Endothelial cell of umbilical vein (primary cell): Measurements from ENCODE around the gene LILRB3. TPM values are rescaled to one million over a fixed set of nuclear protein-coding genes. Genes with fewer than 3 reads are reported as not detected.

ENCODE experiments used
- BruUV-seq: library from RNA; stranded (reverse); fragments of 400-500 nt; replicated peaks from 2 replicates; lab custom pipeline; 2021; lab: Mats Ljungman, UMichigan
- CTCF ChIA-PET: fragments of 300-600, 350-600 bp; sonication (Branson Sonifier 250); formaldehyde crosslinking; loops from one replicate; lab custom pipeline; 2021; ENCODE audit warnings: antibody characterized with exemption, inconsistent platforms; lab: Charles Lee
- POLR2A ChIA-PET: fragments of 300-600, 350-600 bp; sonication (Branson Sonifier 250); formaldehyde crosslinking; loops from one replicate; lab custom pipeline; 2021; ENCODE audit warnings: antibody characterized with exemption, inconsistent platforms; lab: Charles Lee
- DNase-seq: peaks from one replicate; pipeline ENCODE4 v3.0.0-alpha.2; 2011; ENCODE audit warnings: low read depth, low spot score
- FAIRE-seq: peaks from 2 replicates; lab custom pipeline; 2011; peaks lifted over from hg19 to GRCh38; lab: Jason Lieb, UNC
- H2AFZ ChIP-seq: 2 replicates; pipeline ENCODE4 v1.6.0; 2012; ENCODE audit warnings: low read depth, low read length, control low read depth, inconsistent platforms
- H3K27ac ChIP-seq: 2 replicates; pipeline ENCODE4 v1.5.1; 2011; ENCODE audit warnings: low read depth, mild to moderate bottlenecking, control low read depth, low read length, moderate library complexity; ENCODE audit not compliant: insufficient read depth
- H3K27me3 ChIP-seq, 2 experiments: 2 replicates each; pipeline versions ENCODE4 v1.6.0 to v1.6.1; 2011; ENCODE audit warnings: low read length in 2 of 2, mixed read lengths in 1 of 2; ENCODE audit not compliant: control insufficient read depth in 2 of 2, insufficient read depth in 2 of 2
- H3K36me3 ChIP-seq, 2 experiments: 2 replicates in 1 of 2; 3 replicates in 1 of 2; pipeline ENCODE4 v1.5.1; 2011; ENCODE audit warnings: low read length in 2 of 2, mild to moderate bottlenecking in 1 of 2, moderate library complexity in 1 of 2; ENCODE audit not compliant: control insufficient read depth in 2 of 2, insufficient read depth in 2 of 2; ENCODE audit errors: extremely low read depth in 1 of 2
- H3K4me1 ChIP-seq: 3 replicates; pipeline ENCODE4 v1.5.1; 2011; ENCODE audit warnings: mild to moderate bottlenecking, low read length; ENCODE audit not compliant: control insufficient read depth, insufficient read depth; ENCODE audit errors: extremely low read depth
- H3K4me2 ChIP-seq: 2 replicates; pipeline ENCODE4 v1.6.1; 2011; ENCODE audit warnings: low read length, control low read depth, mixed read lengths; ENCODE audit not compliant: insufficient read depth
- H3K4me3 ChIP-seq, 3 experiments: fragments of 200-600 bp in 1 of 3; sonication (generic), shearing (Covaris generic) in 1 of 3; replicated peaks in 1 of 3; 2 replicates each; pipeline ENCODE4 v1.5.1; 2011 to 2016; ENCODE audit warnings: control low read depth in 3 of 3, low read length in 3 of 3, mild to moderate bottlenecking in 2 of 3, inconsistent platforms in 1 of 3, low read depth in 1 of 3, moderate library complexity in 1 of 3; ENCODE audit not compliant: insufficient read depth in 1 of 3
- H3K79me2 ChIP-seq: 2 replicates; pipeline ENCODE4 v1.6.0; 2012; ENCODE audit warnings: low read length, inconsistent platforms; ENCODE audit not compliant: control insufficient read depth, insufficient read depth
- H3K9ac ChIP-seq: replicated peaks from 2 replicates; pipeline ENCODE3; 2011; ENCODE audit warnings: low read length, control low read depth; ENCODE audit not compliant: insufficient read depth; ENCODE audit errors: extremely low read depth
- H3K9me1 ChIP-seq: replicated peaks from 3 replicates; pipeline ENCODE4 v1.6.0; 2011; ENCODE audit warnings: mild to moderate bottlenecking, low read length; ENCODE audit not compliant: control insufficient read depth, insufficient read depth; ENCODE audit errors: extremely low read depth
- H3K9me3 ChIP-seq: replicated peaks from 2 replicates; pipeline ENCODE4 v1.5.1; 2012; ENCODE audit warnings: low read length, inconsistent platforms; ENCODE audit not compliant: control insufficient read depth, insufficient read depth
- H4K20me1 ChIP-seq: replicated peaks from 2 replicates; pipeline ENCODE3; 2011; ENCODE audit warnings: mild to moderate bottlenecking, low read length; ENCODE audit not compliant: control insufficient read depth, insufficient read depth; ENCODE audit errors: extremely low read depth
- GATA2 ChIP-seq: IDR thresholded peaks from 2 replicates; pipeline ENCODE4 v1.7.0; 2011; ENCODE audit warnings: low read depth, mild to moderate bottlenecking, moderate library complexity, mixed read lengths, low read length; ENCODE audit not compliant: insufficient read length, insufficient read depth
- JUN ChIP-seq: IDR thresholded peaks from 2 replicates; pipeline ENCODE4 v1.6.1; 2011; ENCODE audit warnings: borderline replicate concordance, low read depth; ENCODE audit not compliant: insufficient read length, insufficient read depth
- MYC ChIP-seq: IDR thresholded peaks from one replicate; pipeline ENCODE4 v1.6.1; 2011; ENCODE audit warnings: mild to moderate bottlenecking, low read depth, low read length
- POLR2A ChIP-seq: IDR thresholded peaks from 2 replicates; pipeline ENCODE4 v1.6.1; 2012; ENCODE audit warnings: low read depth, mild to moderate bottlenecking, control low read depth, low read length
- POLR2AphosphoS5 ChIP-seq: IDR thresholded peaks from 2 replicates; pipeline ENCODE4 v1.6.1; 2012; ENCODE audit warnings: low read depth, mild to moderate bottlenecking, control low read depth, low read length, moderate library complexity; ENCODE audit not compliant: insufficient read depth
- dilution Hi-C: fragments of 300-500 bp; cut with MboI; formaldehyde crosslinking; loops from one replicate; pipeline ENCODE4 v1.15.0; 2019; ENCODE audit warnings: low sequenced_read_pairs; ENCODE audit not compliant: extremely low pct_ligation_motif_present
- intact Hi-C: fragments of 100-400 bp; cut with micrococcal nuclease; formaldehyde crosslinking; loops from one replicate; pipeline ENCODE4 v1.10.0; 2022
- polyA plus RNA-seq, 4 experiments: library from polyadenylated mRNA; depleted of rRNA in 3 of 4; stranded (reverse) in 3 of 4; unstranded in 1 of 4; fragments of >200 nt; gene quantifications; 2 replicates each; pipeline versions ENCODE4 v1.2.1 to v1.2.3, GENCODE V29; 2011 to 2012; ENCODE audit warnings: missing spikeins in 1 of 4
- total RNA-seq: library from RNA; stranded (reverse); gene quantifications from 2 replicates; pipeline ENCODE4 v1.2.3, GENCODE V29; 2021
- TF ChIP-seq, protein P1 (sequence below): IDR thresholded peaks from 2 replicates; pipeline ENCODE4 v1.6.1; 2011; ENCODE audit not compliant: insufficient read depth, insufficient read length
- TF ChIP-seq, protein P2 (sequence below), 2 donors: IDR thresholded peaks; 1 replicate in 1 of 2; 2 replicates in 1 of 2; pipeline ENCODE4 v1.5.1; 2011; ENCODE audit warnings: low read length in 2 of 2, mild to moderate bottlenecking in 2 of 2, moderate library complexity in 2 of 2, control low read depth in 1 of 2, inconsistent platforms in 1 of 2, low read depth in 1 of 2; ENCODE audit not compliant: insufficient read depth in 1 of 2; ENCODE audit errors: extremely low read depth in 1 of 2

LILRB3 gene
- total and polyA plus RNA-seq, 2 donors (not counting 3 experiments of a cell fraction or from before 2014, with no cell fraction given) = not detected

DNA sequence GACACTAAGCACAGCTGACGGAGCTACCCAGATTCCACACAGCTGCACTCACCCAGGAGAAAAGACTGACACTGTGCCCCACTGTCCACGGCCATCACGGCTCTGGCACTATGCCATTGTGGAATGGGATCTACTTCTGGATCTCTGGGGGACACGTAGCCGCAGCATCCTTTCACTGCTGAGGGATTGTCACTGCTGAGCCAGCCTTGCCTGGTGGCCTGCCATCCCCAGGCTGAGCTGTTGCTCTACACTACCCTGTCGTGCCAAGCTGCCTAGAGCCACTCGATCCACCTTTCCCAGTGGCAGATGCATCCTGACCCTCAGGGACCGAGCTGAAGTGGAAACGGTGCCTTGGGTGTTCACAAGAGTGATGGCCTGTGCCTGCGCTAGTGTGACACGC lies 39.3 kb upstream of the LILRB3 start:
- no TSS peak for BruUV-seq
- H3K9ac ChIP-seq = no peak overlapping the region
- no peak overlapping the region for H2AFZ ChIP-seq
- H3K9me3 ChIP-seq = no peaks in the 10 kb centered on the region
- ChIA-PET POLR2A (no interaction called here), CTCF (no interaction called here)
- no peaks in the 10 kb centered on the region for H3K9me1 ChIP-seq
- no peaks in the 10 kb centered on the region for H3K79me2 ChIP-seq
- FAIRE-seq (no peak), DNase-seq (no peak)
- intact Hi-C loops = no loop called here
- H3K4me1 ChIP-seq = no peaks in the 10 kb centered on the region
- H3K27ac ChIP-seq = no peak overlapping the region
- H3K4me2 ChIP-seq = no peak overlapping the region
- TF ChIP-seq POLR2A = no peak
- TF ChIP-seq POLR2AphosphoS5 = no peak
- no peak for TF ChIP-seq MYC
- TF ChIP-seq, protein P1, sequence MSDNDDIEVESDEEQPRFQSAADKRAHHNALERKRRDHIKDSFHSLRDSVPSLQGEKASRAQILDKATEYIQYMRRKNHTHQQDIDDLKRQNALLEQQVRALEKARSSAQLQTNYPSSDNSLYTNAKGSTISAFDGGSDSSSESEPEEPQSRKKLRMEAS = no peak
- H4K20me1 ChIP-seq = no peaks in the 10 kb centered on the region
- dilution Hi-C loops = no loop called here
- H3K27me3 ChIP-seq = peaks cover 0 to 3% of the 10 kb centered on the region in 2 experiments
- H3K36me3 ChIP-seq = no peaks in the 10 kb centered on the region
- no peak overlapping the region for H3K4me3 ChIP-seq

DNA sequence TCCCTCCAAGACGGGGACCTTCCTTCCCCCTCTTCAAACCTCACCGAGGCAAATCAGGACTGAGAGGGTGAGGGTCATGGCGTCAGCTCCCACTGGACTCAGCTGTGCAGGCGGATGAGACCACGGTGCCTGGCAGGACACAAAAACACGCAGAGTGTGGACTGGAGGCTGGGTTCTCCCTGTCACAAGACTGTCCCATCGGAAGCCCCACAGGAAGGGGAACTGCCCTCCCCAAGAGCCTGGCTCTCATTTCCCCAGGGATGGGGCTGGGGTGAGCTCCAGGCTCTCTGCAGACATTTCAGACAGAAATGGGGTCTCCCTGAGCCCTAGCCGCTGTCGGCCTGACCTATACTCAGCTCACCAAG lies 34.3 kb upstream of the LILRB3 start, which contains the start of gene LILRB5:
LILRB5 (minus strand) TSS at position 158 of the 365 bp plus-strand sequence; CDS start at position 78, 80 bp downstream.
- no peak within 1 kb of the TSS for H3K4me3 ChIP-seq
- POLR2A ChIA-PET = interaction anchor here (1.4 kb wide), 1 partner anchor 9 kb away, joined by 3 read pairs; no protein-coding TSS in a partner anchor
- DNase-seq = no peak
- no peaks in the 10 kb centered on the region for H3K36me3 ChIP-seq
- FAIRE-seq = no peak
- H2AFZ ChIP-seq = no peak within 1 kb of the TSS
- H3K79me2 ChIP-seq = no peaks in the 10 kb centered on the region
- dilution Hi-C loops = no loop called here
- peaks cover 0 to 3% of the 10 kb centered on the region in 2 experiments for H3K27me3 ChIP-seq
- no peaks in the 10 kb centered on the region for H3K9me1 ChIP-seq
- H3K9ac ChIP-seq = no peak within 1 kb of the TSS
- no peaks in the 10 kb centered on the region for H4K20me1 ChIP-seq
- CTCF ChIA-PET = interaction anchor here (0.5 to 2.8 kb wide), 3 partner anchors 9 to 167 kb away, joined by 3 to 33 read pairs (median 3); no protein-coding TSS in a partner anchor
- no peak within 1 kb of the TSS for H3K4me2 ChIP-seq
- no peak for TF ChIP-seq JUN
- TF ChIP-seq MYC = no peak
- no peak for TF ChIP-seq GATA2
- no peak for TF ChIP-seq POLR2A
- TF ChIP-seq, protein P2, sequence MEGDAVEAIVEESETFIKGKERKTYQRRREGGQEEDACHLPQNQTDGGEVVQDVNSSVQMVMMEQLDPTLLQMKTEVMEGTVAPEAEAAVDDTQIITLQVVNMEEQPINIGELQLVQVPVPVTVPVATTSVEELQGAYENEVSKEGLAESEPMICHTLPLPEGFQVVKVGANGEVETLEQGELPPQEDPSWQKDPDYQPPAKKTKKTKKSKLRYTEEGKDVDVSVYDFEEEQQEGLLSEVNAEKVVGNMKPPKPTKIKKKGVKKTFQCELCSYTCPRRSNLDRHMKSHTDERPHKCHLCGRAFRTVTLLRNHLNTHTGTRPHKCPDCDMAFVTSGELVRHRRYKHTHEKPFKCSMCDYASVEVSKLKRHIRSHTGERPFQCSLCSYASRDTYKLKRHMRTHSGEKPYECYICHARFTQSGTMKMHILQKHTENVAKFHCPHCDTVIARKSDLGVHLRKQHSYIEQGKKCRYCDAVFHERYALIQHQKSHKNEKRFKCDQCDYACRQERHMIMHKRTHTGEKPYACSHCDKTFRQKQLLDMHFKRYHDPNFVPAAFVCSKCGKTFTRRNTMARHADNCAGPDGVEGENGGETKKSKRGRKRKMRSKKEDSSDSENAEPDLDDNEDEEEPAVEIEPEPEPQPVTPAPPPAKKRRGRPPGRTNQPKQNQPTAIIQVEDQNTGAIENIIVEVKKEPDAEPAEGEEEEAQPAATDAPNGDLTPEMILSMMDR (IDR thresholded peaks at IDR 0.05; ENCODE audit: extremely low read depth in 1 of 2, insufficient read depth in 1 of 2, low read depth in 1 of 2, low read length in 2 of 2) = no peak
- H3K4me1 ChIP-seq = no peaks in the 10 kb centered on the region
- no peak within 1 kb of the TSS for H3K27ac ChIP-seq
- BruUV-seq = no TSS peak
- intact Hi-C loops = no loop called here
- H3K9me3 ChIP-seq = no peaks in the 10 kb centered on the region
